CD4-positive, alpha-beta memory T cell (primary cell): ENCODE measurements around the gene PTPN1. TPM values are rescaled to one million over a fixed set of nuclear protein-coding genes. Genes with fewer than 3 reads are reported as not detected.

Experiments used
- CTCF ChIA-PET: fragments of 350-600 bp; sonication (Branson Sonifier 250); formaldehyde crosslinking; loops from one replicate; lab custom pipeline; 2021; ENCODE audit warnings: inconsistent platforms; ENCODE audit not compliant: partially characterized antibody; lab: Charles Lee
- POLR2A ChIA-PET: fragments of 350-600 bp; sonication (Branson Sonifier 250); formaldehyde crosslinking; loops from one replicate; lab custom pipeline; 2021; ENCODE audit not compliant: partially characterized antibody; lab: Charles Lee
- DNase-seq, 5 donors: peaks; one replicate each; pipeline versions ENCODE4 v3.0.0 to v3.0.0-alpha.2; 2020 to 2022; ENCODE audit warnings: mixed read lengths in 1 of 5
- H3K27ac ChIP-seq: one replicate; pipeline ENCODE4 v1.7.0; 2013; ENCODE audit warnings: low read depth, low read length
- H3K27me3 ChIP-seq: 2 replicates; pipeline ENCODE4 v1.7.0; 2013; ENCODE audit warnings: mild to moderate bottlenecking, low read length, moderate library complexity; ENCODE audit not compliant: insufficient read depth
- H3K36me3 ChIP-seq: 2 replicates; pipeline ENCODE4 v1.7.0; 2013; ENCODE audit warnings: mild to moderate bottlenecking, low read length, moderate library complexity; ENCODE audit not compliant: insufficient read depth
- H3K4me1 ChIP-seq: 2 replicates; pipeline ENCODE4 v1.7.0; 2013; ENCODE audit warnings: mild to moderate bottlenecking, low read length, moderate library complexity; ENCODE audit not compliant: insufficient read depth
- H3K4me3 ChIP-seq, 2 donors: one replicate each; pipeline ENCODE4 v1.7.0; 2013; ENCODE audit warnings: low read length in 2 of 2, mild to moderate bottlenecking in 1 of 2
- H3K9me3 ChIP-seq, 2 donors: one replicate each; pipeline ENCODE4 v1.7.0; 2013; ENCODE audit warnings: low read length in 2 of 2, control low read depth in 1 of 2; ENCODE audit not compliant: control insufficient read depth in 1 of 2
- H3K27ac Mint-ChIP-seq, 7 donors: one replicate each; pipeline ENCODE4 v1.8.0; 2020 to 2021; ENCODE audit warnings: mixed read lengths in 7 of 7, mild to moderate bottlenecking in 6 of 7, inconsistent platforms in 3 of 7, moderate library complexity in 3 of 7
- H3K27me3 Mint-ChIP-seq, 2 donors: one replicate each; pipeline ENCODE4 v1.8.0; 2020 to 2021; ENCODE audit warnings: mixed read lengths in 2 of 2
- H3K36me3 Mint-ChIP-seq, 2 donors: one replicate each; pipeline ENCODE4 v1.8.0; 2020 to 2021; ENCODE audit warnings: mixed read lengths in 2 of 2, inconsistent platforms in 1 of 2, mild to moderate bottlenecking in 1 of 2
- H3K4me1 Mint-ChIP-seq, 4 donors: one replicate each; pipeline ENCODE4 v1.8.0; 2020 to 2021; ENCODE audit warnings: mixed read lengths in 4 of 4, mild to moderate bottlenecking in 1 of 4
- H3K4me3 Mint-ChIP-seq, 8 donors: one replicate each; pipeline ENCODE4 v1.8.0; 2020 to 2021; ENCODE audit warnings: mixed read lengths in 8 of 8, mild to moderate bottlenecking in 7 of 8, moderate library complexity in 6 of 8, inconsistent platforms in 3 of 8
- H3K9me3 Mint-ChIP-seq, 8 donors: one replicate each; pipeline ENCODE4 v1.8.0; 2020 to 2021; ENCODE audit warnings: mixed read lengths in 8 of 8, mild to moderate bottlenecking in 5 of 8, inconsistent platforms in 3 of 8, moderate library complexity in 1 of 8
- intact Hi-C: fragments of 100-400 bp; cut with micrococcal nuclease; formaldehyde crosslinking; loops from one replicate; pipeline ENCODE4 v1.15.1; 2023
- polyA plus RNA-seq, 2 donors: library from polyadenylated mRNA; unstranded; fragments of 300-500 nt; fragmentation: Illumina TruSeq; gene quantifications; one replicate each; pipeline ENCODE4 v1.2.3, GENCODE V29; 2021
- total RNA-seq, 2 experiments: library from RNA; stranded (reverse); gene quantifications; one replicate each; pipeline ENCODE4 v1.2.3, GENCODE V29; 2021

PTPN1 gene
- total and polyA plus RNA-seq, 4 experiments from 2014 or later = 21.0 to 61.5 (median 50.3) TPM

DNA sequence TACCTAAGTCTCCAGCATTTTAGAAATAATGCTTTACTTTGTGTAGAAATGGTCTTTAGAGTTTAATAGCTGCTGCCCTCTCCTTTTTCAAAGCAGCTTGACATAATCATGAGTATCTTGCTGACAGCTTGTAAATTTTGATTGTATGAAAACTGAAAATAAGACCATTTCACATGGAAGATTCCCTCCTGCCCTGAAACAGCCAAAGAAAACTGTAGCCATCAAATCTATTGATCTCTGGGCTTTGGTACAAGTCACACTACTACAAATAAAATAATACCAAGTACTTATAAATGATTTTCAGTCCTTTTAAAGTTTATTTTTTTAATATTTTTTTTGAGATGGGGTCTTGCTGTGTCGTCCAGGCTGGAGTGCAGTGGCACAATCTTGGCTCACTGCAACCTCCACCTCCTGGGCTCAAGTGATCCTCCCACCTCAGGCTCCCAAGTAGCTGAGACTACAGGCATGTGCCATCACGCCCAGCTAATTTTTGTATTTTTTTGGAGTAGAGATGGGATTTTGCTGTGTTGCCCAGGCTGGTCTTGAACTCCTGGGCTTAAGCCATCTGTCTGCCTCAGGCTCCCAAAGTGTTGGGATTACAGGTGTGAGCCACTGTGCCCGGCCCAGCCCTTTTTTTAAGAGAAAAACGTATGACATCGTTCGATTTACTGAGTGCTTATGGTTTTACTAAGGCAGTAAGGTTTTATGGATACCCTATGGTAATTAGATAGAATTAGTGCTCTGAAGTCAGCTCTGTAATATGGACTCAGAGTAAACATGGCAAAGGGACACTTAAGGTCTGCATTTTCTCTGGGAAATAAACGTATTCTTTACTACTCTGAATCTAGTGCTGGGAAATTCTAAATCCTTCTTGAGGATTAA, 7.0 kb downstream of the PTPN1 start:
- peaks cover 100% of the 10 kb centered on the region for H3K4me1 ChIP-seq
- ChIA-PET CTCF (interaction anchor here (0.9 to 2.0 kb wide), 10 partner anchors 13 to 62 kb away, joined by 3 to 9 read pairs (median 4); no protein-coding TSS in a partner anchor), POLR2A (interaction anchor here (0.7 to 4.6 kb wide), 9 partner anchors 7 to 365 kb away, joined by 3 to 23 read pairs (median 4); partner anchors contain the start of gene PTPN1)
- no peak for DNase-seq
- no peaks in the 10 kb centered on the region for H3K36me3 ChIP-seq
- peak overlapping the region; percentile 74 to 98 (median 86) for H3K4me3 Mint-ChIP-seq
- intact Hi-C loops = no loop called here
- no peaks in the 10 kb centered on the region for H3K27me3 Mint-ChIP-seq
- H3K9me3 ChIP-seq = no peaks in the 10 kb centered on the region
- H3K36me3 Mint-ChIP-seq = peaks cover 0 to 13% of the 10 kb centered on the region in 2 donors
- peaks cover 0 to 2% (median 0%) of the 10 kb centered on the region in 8 donors for H3K9me3 Mint-ChIP-seq
- peak overlapping the region in 1 of 2 donors; percentile 41 for H3K4me3 ChIP-seq
- H3K27ac ChIP-seq = peak overlapping the region; percentile 65
- H3K27ac Mint-ChIP-seq = peak overlapping the region; percentile 83 to 96 (median 94)
- H3K4me1 Mint-ChIP-seq = peaks cover 81 to 100% (median 93%) of the 10 kb centered on the region in 4 donors
- H3K27me3 ChIP-seq = no peaks in the 10 kb centered on the region

DNA sequence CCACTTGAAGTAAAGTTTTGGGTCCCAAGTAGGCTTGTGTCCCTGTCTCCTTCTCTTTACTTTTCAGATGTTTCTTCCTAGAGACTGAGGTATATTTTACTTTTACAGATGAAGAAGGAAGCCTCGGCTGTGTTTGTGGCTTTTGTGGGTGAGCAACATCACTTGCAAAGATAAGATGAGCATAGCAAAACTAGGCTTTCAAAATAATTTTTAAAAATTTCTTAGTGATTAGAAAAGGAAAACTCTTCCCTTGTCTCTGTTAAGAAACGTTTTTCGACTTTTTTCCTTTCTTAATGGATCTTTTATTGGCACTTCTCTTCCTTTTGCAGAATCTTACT, 7.6 kb downstream of the PTPN1 start:
- Histone ChIP-seq H3K9me3 (no peaks in the 10 kb centered on the region), H3K4me1 (peaks cover 99% of the 10 kb centered on the region), H3K27ac (peak overlapping the region; percentile 65), H3K27me3 (no peaks in the 10 kb centered on the region), H3K4me3 (peak overlapping the region in 1 of 2 donors; percentile 41), H3K36me3 (no peaks in the 10 kb centered on the region)
- CTCF ChIA-PET = interaction anchor here (0.9 to 1.4 kb wide), 7 partner anchors 15 to 61 kb away, joined by 3 to 5 read pairs (median 3); no protein-coding TSS in a partner anchor
- intact Hi-C loops = loop anchor here (2.0 kb wide), 1 partner anchor 29 kb away; no protein-coding TSS in a partner anchor
- Mint-ChIP-seq H3K9me3 (peaks cover 0 to 1% (median 0%) of the 10 kb centered on the region in 8 donors), H3K36me3 (peaks cover 0 to 13% of the 10 kb centered on the region in 2 donors), H3K4me3 (peak overlapping the region; percentile 74 to 98 (median 86)), H3K27ac (peak overlapping the region; percentile 83 to 96 (median 94)), H3K27me3 (no peaks in the 10 kb centered on the region), H3K4me1 (peaks cover 79 to 100% (median 91%) of the 10 kb centered on the region in 4 donors)
- peak in 3 of 5 donors; percentile 18 to 60 (median 42) for DNase-seq
- POLR2A ChIA-PET = interaction anchor here (0.6 to 4.6 kb wide), 7 partner anchors 8 to 365 kb away, joined by 3 to 23 read pairs (median 3); partner anchors contain the start of gene PTPN1

DNA sequence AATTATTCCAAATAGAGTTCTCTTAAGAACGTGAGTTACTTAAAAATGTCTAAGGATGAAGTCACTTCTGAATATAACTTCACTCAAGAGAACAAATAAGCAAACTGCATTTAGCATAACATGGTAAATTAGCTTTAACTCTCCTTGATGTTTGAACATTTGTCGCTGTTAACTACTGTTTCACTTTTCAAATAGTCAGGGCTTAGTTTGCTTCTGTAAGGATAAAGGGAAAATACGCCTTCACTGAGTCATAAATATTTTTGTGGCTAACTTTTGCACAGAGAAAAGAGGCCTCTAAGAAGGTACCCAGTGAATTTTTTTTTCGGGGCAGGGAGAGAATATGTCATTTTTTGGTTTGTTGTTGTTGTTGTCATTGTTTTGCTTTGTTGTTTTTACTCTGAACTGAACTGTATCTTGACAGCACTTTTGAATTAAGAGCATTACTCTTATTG, 8.1 kb downstream of the PTPN1 start:
- ChIA-PET CTCF (interaction anchor here (0.9 to 2.1 kb wide), 6 partner anchors 8 to 61 kb away, joined by 3 to 8 read pairs (median 4); partner anchors contain the start of gene PTPN1), POLR2A (interaction anchor here (0.6 to 6.3 kb wide), 8 partner anchors 8 to 366 kb away, joined by 3 to 76 read pairs (median 4); partner anchors contain the start of gene PTPN1)
- H3K4me1 ChIP-seq = peaks cover 99% of the 10 kb centered on the region
- no peaks in the 10 kb centered on the region for H3K9me3 Mint-ChIP-seq
- H3K27ac Mint-ChIP-seq = peak overlapping the region; percentile 83 to 96 (median 94)
- H3K27me3 Mint-ChIP-seq = no peaks in the 10 kb centered on the region
- DNase-seq = peak in 1 of 5 donors; percentile 41
- H3K9me3 ChIP-seq = no peaks in the 10 kb centered on the region
- H3K36me3 Mint-ChIP-seq = peaks cover 0 to 11% of the 10 kb centered on the region in 2 donors
- H3K27me3 ChIP-seq = no peaks in the 10 kb centered on the region
- intact Hi-C loops = loop anchor here (2.0 kb wide), 1 partner anchor 29 kb away; no protein-coding TSS in a partner anchor
- H3K4me3 ChIP-seq = peak overlapping the region in 1 of 2 donors; percentile 41
- H3K4me1 Mint-ChIP-seq = peaks cover 79 to 100% (median 91%) of the 10 kb centered on the region in 4 donors
- peak overlapping the region; percentile 65 for H3K27ac ChIP-seq
- peak overlapping the region; percentile 74 to 98 (median 86) for H3K4me3 Mint-ChIP-seq
- no peaks in the 10 kb centered on the region for H3K36me3 ChIP-seq

DNA sequence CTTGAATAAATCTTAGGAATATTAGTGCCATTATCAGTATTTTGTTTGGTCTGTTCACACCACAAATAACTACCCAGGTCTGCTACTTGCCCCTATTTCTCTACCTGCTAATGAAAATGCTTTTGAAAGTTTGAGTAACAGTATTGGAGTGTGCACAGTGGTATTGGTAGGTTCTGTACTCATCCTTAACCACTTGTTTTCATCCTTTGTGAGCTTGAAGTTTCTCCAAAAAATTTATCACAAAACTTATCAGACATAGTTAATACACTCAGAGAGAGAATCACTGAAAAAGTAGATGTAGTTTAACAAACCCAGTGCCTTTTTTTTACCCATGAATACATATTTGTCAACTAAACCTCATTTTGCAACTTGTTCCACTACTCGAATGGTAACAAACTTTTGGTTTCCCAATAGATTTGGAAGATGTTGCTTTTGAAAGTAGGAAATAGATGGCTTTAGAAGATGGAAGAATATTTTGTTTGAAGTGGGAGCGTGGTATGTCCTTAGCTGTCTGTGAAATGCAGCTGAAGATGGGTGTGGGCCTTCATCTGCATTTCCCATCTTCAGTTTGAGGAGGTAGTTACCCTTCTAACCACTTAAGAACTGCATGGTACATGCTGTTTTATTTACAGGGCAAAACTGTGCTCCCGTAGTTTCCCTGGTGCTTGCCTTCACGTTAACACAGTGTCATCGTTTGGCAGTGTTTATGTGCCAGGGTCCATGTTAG, 9.0 kb downstream of the PTPN1 start:
- Mint-ChIP-seq H3K9me3 (no peaks in the 10 kb centered on the region), H3K4me1 (peaks cover 79 to 100% (median 91%) of the 10 kb centered on the region in 4 donors), H3K4me3 (peak overlapping the region; percentile 78 to 98 (median 86)), H3K27ac (peak overlapping the region; percentile 90 to 96 (median 94)), H3K27me3 (no peaks in the 10 kb centered on the region), H3K36me3 (peaks cover 0 to 12% of the 10 kb centered on the region in 2 donors)
- DNase-seq = peak; percentile 42 to 55 (median 50)
- Histone ChIP-seq H3K27ac (peak overlapping the region; percentile 65), H3K4me1 (peaks cover 99% of the 10 kb centered on the region), H3K9me3 (no peaks in the 10 kb centered on the region), H3K4me3 (peak overlapping the region in 1 of 2 donors; percentile 41), H3K27me3 (no peaks in the 10 kb centered on the region), H3K36me3 (no peaks in the 10 kb centered on the region)
- ChIA-PET POLR2A (interaction anchor here (0.6 to 6.3 kb wide), 11 partner anchors 8 to 328 kb away, joined by 3 to 76 read pairs (median 6); partner anchors contain the start of gene PTPN1), CTCF (interaction anchor here (0.7 to 2.2 kb wide), 9 partner anchors 9 to 68 kb away, joined by 3 to 9 read pairs (median 3); partner anchors contain the start of gene PTPN1)
- intact Hi-C loops = loop anchor here (1.0 to 2.0 kb wide), 2 partner anchors 9 to 28 kb away; partner anchors contain the start of gene PTPN1

DNA sequence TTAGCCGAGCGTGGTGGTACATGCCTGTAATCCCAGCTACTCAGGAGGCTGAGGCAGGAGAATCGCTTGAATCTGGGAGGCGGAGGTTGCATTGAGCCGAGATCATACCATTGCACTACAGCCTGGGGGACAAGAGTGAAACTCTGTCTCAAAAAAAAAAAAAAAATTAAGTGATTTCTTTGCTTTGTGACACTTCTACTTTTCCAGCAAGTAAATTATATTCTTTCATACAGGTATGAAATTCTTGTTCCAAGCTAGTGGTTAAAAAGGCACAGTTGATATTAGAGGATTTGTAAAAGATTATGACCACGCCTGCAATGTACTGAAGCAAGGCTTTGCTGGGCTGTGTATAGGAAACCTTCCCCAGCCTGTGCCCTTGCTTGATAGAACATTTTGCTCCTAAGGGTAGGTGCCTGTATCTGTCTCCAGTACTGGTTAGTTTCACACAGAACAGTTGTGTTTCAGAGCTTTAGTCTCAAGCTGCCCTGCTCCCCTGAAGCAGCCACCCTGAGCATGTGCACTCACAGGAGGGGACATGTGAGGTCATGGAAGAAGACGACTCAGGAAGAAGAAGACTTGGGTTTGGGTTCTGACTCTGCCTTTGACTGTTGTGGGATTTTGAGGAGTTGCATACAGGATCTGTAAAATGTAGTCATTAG, 10.2 kb downstream of the PTPN1 start:
- no peaks in the 10 kb centered on the region for H3K9me3 ChIP-seq
- CTCF ChIA-PET = interaction anchor here (1.0 to 2.2 kb wide), 6 partner anchors 9 to 67 kb away, joined by 3 to 9 read pairs (median 5); partner anchors contain the start of gene PTPN1
- no peaks in the 10 kb centered on the region for H3K36me3 ChIP-seq
- H3K9me3 Mint-ChIP-seq = no peaks in the 10 kb centered on the region
- no peaks in the 10 kb centered on the region for H3K27me3 Mint-ChIP-seq
- H3K27ac ChIP-seq = peak overlapping the region; percentile 65
- peak in 2 of 5 donors; percentile 16 to 63 for DNase-seq
- peaks cover 0 to 9% of the 10 kb centered on the region in 2 donors for H3K36me3 Mint-ChIP-seq
- H3K4me3 ChIP-seq = peak overlapping the region in 1 of 2 donors; percentile 36
- no peaks in the 10 kb centered on the region for H3K27me3 ChIP-seq
- POLR2A ChIA-PET = interaction anchor here (0.7 to 6.3 kb wide), 11 partner anchors 8 to 329 kb away, joined by 3 to 76 read pairs (median 6); partner anchors contain the start of gene PTPN1
- peaks cover 69 to 89% (median 81%) of the 10 kb centered on the region in 4 donors for H3K4me1 Mint-ChIP-seq
- peaks cover 97% of the 10 kb centered on the region for H3K4me1 ChIP-seq
- intact Hi-C loops = no loop called here
- H3K4me3 Mint-ChIP-seq = peak overlapping the region; percentile 78 to 98 (median 86)
- peak overlapping the region; percentile 90 to 96 (median 94) for H3K27ac Mint-ChIP-seq
